Superior temporal gyrus (tissue), 1 donor: ENCODE results near the gene GDF3.
"Not testable (repeated sequence)": the region's sequence is repeated elsewhere in the genome, so short reads cannot be mapped to it uniquely, and the experiment has no call there.

Experiments used
- DNase-seq: peaks from one replicate; pipeline ENCODE4 v3.0.0-alpha.2; 2016; ENCODE audit errors: extremely low spot score

GDF3 gene

GRCh38 chr12:7667125-7667524 is 28.4 kb downstream of the GDF3 start:
- no peak for DNase-seq

GRCh38 chr12:7666595-7666994 is 29.0 kb downstream of the GDF3 start:
- no peak for DNase-seq

- no peak for DNase-seq
Observed at GRCh38 chr12:7661741-7662140, 33.8 kb downstream of the GDF3 start.

- DNase-seq, result no peak
Observed at GRCh38 chr12:7656121-7656520, 39.5 kb downstream of the GDF3 start.

GRCh38 chr12:7650091-7650490 is 45.5 kb downstream of the GDF3 start:
- DNase-seq, result no peak

- DNase-seq, result no peak
Observed at GRCh38 chr12:7647071-7647470, 48.5 kb downstream of the GDF3 start.

GRCh38 chr12:7646178-7646475 is 49.4 kb downstream of the GDF3 start:
- no peak for DNase-seq

- peak; percentile 81 for DNase-seq
Observed at GRCh38 chr12:7645395-7646177, 50.0 kb downstream of the GDF3 start.

GRCh38 chr12:7642876-7643309 is 52.7 kb downstream of the GDF3 start:
- DNase-seq, result no peak

- DNase-seq, result no peak
Observed at GRCh38 chr12:7642287-7642686, 53.3 kb downstream of the GDF3 start.

- not testable (repeated sequence) for DNase-seq
Observed at GRCh38 chr12:7640123-7640995, 55.2 kb downstream of the GDF3 start.
